Measurements from ENCODE around the gene CHN2.

DNA sequence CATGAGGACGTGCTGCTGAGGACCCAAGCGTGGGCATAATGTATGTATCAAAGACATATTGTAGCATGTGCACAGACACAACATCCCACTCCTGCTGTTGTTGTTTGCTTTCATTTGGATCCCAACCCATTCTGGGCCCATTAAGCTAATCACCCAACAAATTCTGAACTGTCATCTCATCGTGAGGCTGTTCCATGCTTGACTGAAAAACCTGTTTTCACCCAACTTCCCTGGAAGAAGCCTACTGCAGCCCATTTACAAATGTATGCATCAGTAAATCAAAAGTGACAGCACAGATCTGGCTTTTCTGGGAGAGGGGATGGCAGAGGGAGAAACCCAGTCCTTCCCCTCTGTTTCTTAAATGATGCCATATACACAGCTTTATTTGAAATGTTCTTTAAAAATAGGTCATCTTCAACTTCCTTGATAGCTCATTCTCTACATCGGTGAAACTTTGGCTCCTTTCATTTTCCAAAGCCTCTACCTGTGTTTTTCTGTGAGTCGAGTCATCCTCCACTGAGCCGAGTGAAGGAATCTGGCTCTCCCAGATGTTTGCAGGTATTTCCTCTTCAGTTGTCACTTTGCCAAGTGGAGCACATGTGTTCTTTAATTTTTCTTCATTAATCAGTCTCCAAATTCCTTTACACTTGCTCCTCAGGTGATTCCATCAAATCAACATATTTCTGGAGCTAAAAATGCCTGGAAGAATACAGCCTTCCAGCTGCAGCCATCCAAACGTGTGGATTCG is 151.8 kb downstream of the CHN2 start:
- no peak for TF ChIP-seq SNAI2 (CRISPR knock-in tag; IDR thresholded peaks at IDR 0.05)
- TF ChIP-seq BACH2 (CRISPR knock-in tag; IDR thresholded peaks at IDR 0.05; ENCODE audit: borderline replicate concordance): no peak

All from SK-N-SH treated with all-trans-retinoic acid at 6 μM for 48 hours (cell line).